ENCODE results near the gene NDUFA9.

Gene NDUFA9

DNA sequence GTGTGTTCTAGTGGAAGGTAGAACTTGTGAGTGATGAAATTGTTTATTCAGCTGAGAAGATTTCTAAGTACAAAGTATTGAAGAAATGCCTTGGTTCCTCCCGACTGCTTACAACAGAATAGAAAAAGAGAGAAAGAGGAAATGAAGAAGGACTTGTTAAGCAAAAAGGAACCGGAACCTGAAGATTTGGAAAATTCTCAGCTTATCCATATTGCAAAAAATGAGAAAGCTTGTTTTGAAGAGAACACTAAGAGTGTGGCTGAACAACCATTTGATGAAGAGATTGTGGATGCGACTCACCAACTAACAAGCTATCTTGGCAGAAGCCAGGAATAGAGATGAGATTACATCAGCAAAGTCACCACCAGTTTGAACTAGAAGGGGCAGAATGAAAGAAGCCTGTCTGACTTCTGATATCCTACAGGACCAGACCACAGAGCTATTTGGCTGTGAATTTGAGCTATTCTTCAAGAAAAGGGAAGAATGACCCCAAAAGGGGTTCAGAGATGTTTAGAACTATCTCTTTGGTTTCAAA is 15.1 kb downstream of the NDUFA9 start:
- Histone ChIP-seq H4K20me1 (ENCODE audit: insufficient read depth, low read length) (no peaks in the 10 kb centered on the region), H3K4me2 (ENCODE audit: insufficient read depth, low read length) (no peak overlapping the region), H3K79me2 (ENCODE audit: insufficient read depth, low read length) (no peaks in the 10 kb centered on the region), H3K36me3 (ENCODE audit: insufficient read depth, low read length) (peaks cover 92% of the 10 kb centered on the region), H3K9ac (ENCODE audit: low read depth, low read length) (no peak overlapping the region), H3K27ac (ENCODE audit: low read length) (no peak overlapping the region), H3K9me3 (ENCODE audit: insufficient read depth, low read length, severe bottlenecking) (no peaks in the 10 kb centered on the region), H2AFZ (ENCODE audit: low read depth, low read length) (no peak overlapping the region), H3K4me1 (ENCODE audit: insufficient read depth, low read length) (no peaks in the 10 kb centered on the region), H3K4me3 (ENCODE audit: low read depth in 1 of 2, low read length in 2 of 2) (no peak overlapping the region), H3K27me3 (ENCODE audit: insufficient read depth, low read length, poor library complexity) (no peaks in the 10 kb centered on the region)
- no peak for TF ChIP-seq EZH2 (IDR thresholded peaks at IDR 0.05; ENCODE audit: borderline replicate concordance, low read depth, low read length, severe bottlenecking)
- TF ChIP-seq, protein P1, sequence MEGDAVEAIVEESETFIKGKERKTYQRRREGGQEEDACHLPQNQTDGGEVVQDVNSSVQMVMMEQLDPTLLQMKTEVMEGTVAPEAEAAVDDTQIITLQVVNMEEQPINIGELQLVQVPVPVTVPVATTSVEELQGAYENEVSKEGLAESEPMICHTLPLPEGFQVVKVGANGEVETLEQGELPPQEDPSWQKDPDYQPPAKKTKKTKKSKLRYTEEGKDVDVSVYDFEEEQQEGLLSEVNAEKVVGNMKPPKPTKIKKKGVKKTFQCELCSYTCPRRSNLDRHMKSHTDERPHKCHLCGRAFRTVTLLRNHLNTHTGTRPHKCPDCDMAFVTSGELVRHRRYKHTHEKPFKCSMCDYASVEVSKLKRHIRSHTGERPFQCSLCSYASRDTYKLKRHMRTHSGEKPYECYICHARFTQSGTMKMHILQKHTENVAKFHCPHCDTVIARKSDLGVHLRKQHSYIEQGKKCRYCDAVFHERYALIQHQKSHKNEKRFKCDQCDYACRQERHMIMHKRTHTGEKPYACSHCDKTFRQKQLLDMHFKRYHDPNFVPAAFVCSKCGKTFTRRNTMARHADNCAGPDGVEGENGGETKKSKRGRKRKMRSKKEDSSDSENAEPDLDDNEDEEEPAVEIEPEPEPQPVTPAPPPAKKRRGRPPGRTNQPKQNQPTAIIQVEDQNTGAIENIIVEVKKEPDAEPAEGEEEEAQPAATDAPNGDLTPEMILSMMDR (IDR thresholded peaks at IDR 0.05; ENCODE audit: borderline replicate concordance, extremely low read depth, low read length, poor library complexity, severe bottlenecking): no peak
- no peak for DNase-seq
- ATAC-seq (ENCODE audit: insufficient read depth, low read depth): no peak

DNA sequence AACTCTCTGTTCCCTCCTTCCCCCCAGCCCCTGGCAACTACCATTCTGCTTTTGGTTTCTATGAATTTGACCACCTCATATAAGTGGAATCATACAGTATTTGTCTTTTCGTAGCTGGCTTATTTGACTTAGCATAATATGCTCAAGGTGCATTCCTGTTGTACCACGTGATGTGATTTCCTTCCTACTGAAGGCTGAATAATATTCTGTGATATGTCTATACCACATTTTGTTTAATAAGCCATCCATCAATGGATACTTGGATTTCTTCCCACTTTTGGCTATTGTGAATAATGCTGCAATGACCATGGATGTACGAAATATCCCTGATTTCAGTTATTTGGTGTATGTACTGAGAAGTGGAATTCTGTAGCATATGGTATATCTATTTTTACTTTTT is 16.3 kb downstream of the NDUFA9 start:
- no peak for ATAC-seq (ENCODE audit: insufficient read depth, low read depth)
- Histone ChIP-seq H4K20me1 (ENCODE audit: insufficient read depth, low read length) (no peaks in the 10 kb centered on the region), H3K4me2 (ENCODE audit: insufficient read depth, low read length) (no peak overlapping the region), H3K79me2 (ENCODE audit: insufficient read depth, low read length) (no peaks in the 10 kb centered on the region), H2AFZ (ENCODE audit: low read depth, low read length) (no peak overlapping the region), H3K9me3 (ENCODE audit: insufficient read depth, low read length, severe bottlenecking) (no peaks in the 10 kb centered on the region), H3K4me3 (ENCODE audit: low read depth in 1 of 2, low read length in 2 of 2) (no peak overlapping the region), H3K36me3 (ENCODE audit: insufficient read depth, low read length) (peaks cover 92% of the 10 kb centered on the region), H3K4me1 (ENCODE audit: insufficient read depth, low read length) (no peaks in the 10 kb centered on the region), H3K27me3 (ENCODE audit: insufficient read depth, low read length, poor library complexity) (no peaks in the 10 kb centered on the region), H3K9ac (ENCODE audit: low read depth, low read length) (no peak overlapping the region), H3K27ac (ENCODE audit: low read length) (no peak overlapping the region)
- TF ChIP-seq EZH2 (IDR thresholded peaks at IDR 0.05; ENCODE audit: borderline replicate concordance, low read depth, low read length, severe bottlenecking): no peak
- no peak for DNase-seq

DNA sequence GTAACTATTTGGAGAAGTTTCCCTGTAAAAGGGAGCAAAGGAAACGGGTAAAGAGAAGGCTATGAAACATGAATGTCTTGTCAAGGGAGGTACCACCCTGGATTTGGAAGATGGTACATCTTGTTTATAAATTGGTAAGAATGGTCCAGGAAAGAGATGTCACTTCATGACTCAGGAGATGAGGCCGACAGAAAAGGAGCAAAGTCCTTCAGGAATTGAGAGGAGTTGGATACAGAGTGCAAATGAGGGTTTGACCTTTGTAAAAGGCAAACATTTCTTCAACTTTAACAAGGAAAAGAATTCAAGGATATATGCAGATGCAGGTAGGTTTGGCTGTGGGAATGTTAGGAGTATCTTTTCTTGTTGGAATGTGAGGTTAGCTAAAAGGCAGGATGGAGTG is 30.8 kb downstream of the NDUFA9 start:
- Histone ChIP-seq H4K20me1 (ENCODE audit: insufficient read depth, low read length) (no peaks in the 10 kb centered on the region), H3K36me3 (ENCODE audit: insufficient read depth, low read length) (peaks cover 31% of the 10 kb centered on the region), H3K79me2 (ENCODE audit: insufficient read depth, low read length) (no peaks in the 10 kb centered on the region), H2AFZ (ENCODE audit: low read depth, low read length) (no peak overlapping the region), H3K27ac (ENCODE audit: low read length) (no peak overlapping the region), H3K4me1 (ENCODE audit: insufficient read depth, low read length) (no peaks in the 10 kb centered on the region), H3K4me2 (ENCODE audit: insufficient read depth, low read length) (no peak overlapping the region), H3K27me3 (ENCODE audit: insufficient read depth, low read length, poor library complexity) (no peaks in the 10 kb centered on the region), H3K9ac (ENCODE audit: low read depth, low read length) (no peak overlapping the region), H3K4me3 (ENCODE audit: low read depth in 1 of 2, low read length in 2 of 2) (no peak overlapping the region), H3K9me3 (ENCODE audit: insufficient read depth, low read length, severe bottlenecking) (no peaks in the 10 kb centered on the region)
- ATAC-seq (ENCODE audit: insufficient read depth, low read depth): no peak
- TF ChIP-seq, protein P1 (IDR thresholded peaks at IDR 0.05; ENCODE audit: borderline replicate concordance, extremely low read depth, low read length, poor library complexity, severe bottlenecking): no peak
- no peak for TF ChIP-seq EZH2 (IDR thresholded peaks at IDR 0.05; ENCODE audit: borderline replicate concordance, low read depth, low read length, severe bottlenecking)
- DNase-seq: no peak

DNA sequence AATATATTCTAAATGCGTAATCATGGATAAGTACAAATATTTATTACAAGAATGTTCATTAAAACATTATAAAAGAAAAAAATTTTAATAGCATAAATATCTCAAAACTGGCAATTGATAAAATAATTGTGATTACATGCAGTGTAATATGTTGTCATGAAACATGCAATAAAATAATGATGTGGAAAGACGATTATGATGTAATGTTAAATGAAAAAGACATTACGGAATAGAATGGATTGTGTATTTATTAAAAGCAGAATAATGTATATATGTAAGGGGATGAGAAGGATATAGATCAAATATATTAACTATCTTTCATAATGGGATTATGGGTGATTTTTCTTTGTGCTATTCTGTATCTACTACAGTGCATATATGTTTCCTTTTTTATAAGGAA is 32.8 kb downstream of the NDUFA9 start:
- H3K27me3 ChIP-seq (ENCODE audit: insufficient read depth, low read length, poor library complexity): no peaks in the 10 kb centered on the region
- TF ChIP-seq, protein P1 (IDR thresholded peaks at IDR 0.05; ENCODE audit: borderline replicate concordance, extremely low read depth, low read length, poor library complexity, severe bottlenecking): no peak
- TF ChIP-seq EZH2 (IDR thresholded peaks at IDR 0.05; ENCODE audit: borderline replicate concordance, low read depth, low read length, severe bottlenecking): no peak
- no peaks in the 10 kb centered on the region for H3K9me3 ChIP-seq (ENCODE audit: insufficient read depth, low read length, severe bottlenecking)
- H3K79me2 ChIP-seq (ENCODE audit: insufficient read depth, low read length): no peaks in the 10 kb centered on the region
- H2AFZ ChIP-seq (ENCODE audit: low read depth, low read length): no peak overlapping the region
- DNase-seq (no peak), ATAC-seq (ENCODE audit: insufficient read depth, low read depth) (no peak)
- no peaks in the 10 kb centered on the region for H3K4me1 ChIP-seq (ENCODE audit: insufficient read depth, low read length)
- no peaks in the 10 kb centered on the region for H4K20me1 ChIP-seq (ENCODE audit: insufficient read depth, low read length)
- no peak overlapping the region for H3K27ac ChIP-seq (ENCODE audit: low read length)
- H3K9ac ChIP-seq (ENCODE audit: low read depth, low read length): no peak overlapping the region
- H3K36me3 ChIP-seq (ENCODE audit: insufficient read depth, low read length): peaks cover 51% of the 10 kb centered on the region
- H3K4me3 ChIP-seq (ENCODE audit: low read depth in 1 of 2, low read length in 2 of 2): no peak overlapping the region
- no peak overlapping the region for H3K4me2 ChIP-seq (ENCODE audit: insufficient read depth, low read length)
